HPDE6-E6E7 (cell line): ENCODE results near the gene TBC1D16.
"Not testable (repeated sequence)": the region's sequence is repeated elsewhere in the genome, so short reads cannot be mapped to it uniquely, and the experiment has no call there.

Source experiments
- DNase-seq: peaks from one replicate; pipeline ENCODE4 v3.0.0; 2011; ENCODE audit warnings: missing footprints; ENCODE audit errors: extremely low spot score

The TBC1D16 gene

GRCh38 chr17:79976451-79976850 lies 59.2 kb downstream of the TBC1D16 start:
- no peak for DNase-seq

- no peak for DNase-seq
Measured at GRCh38 chr17:79975498-79976134, 60.1 kb downstream of the TBC1D16 start.

GRCh38 chr17:79974566-79975497 lies 60.8 kb downstream of the TBC1D16 start:
- DNase-seq: no peak

GRCh38 chr17:79971651-79972050 lies 64.0 kb downstream of the TBC1D16 start:
- no peak for DNase-seq

- DNase-seq: no peak
Measured at GRCh38 chr17:79970576-79971068, 65.0 kb downstream of the TBC1D16 start.

- no peak for DNase-seq
Measured at GRCh38 chr17:79969906-79970305, 65.8 kb downstream of the TBC1D16 start.

- no peak for DNase-seq
Measured at GRCh38 chr17:79968116-79968515, 67.6 kb downstream of the TBC1D16 start.

- DNase-seq: no peak
Measured at GRCh38 chr17:79966681-79967080, 69.0 kb downstream of the TBC1D16 start.

GRCh38 chr17:79965806-79966205 lies 69.9 kb downstream of the TBC1D16 start:
- DNase-seq: no peak

GRCh38 chr17:79962467-79962866 lies 73.2 kb downstream of the TBC1D16 start:
- DNase-seq: not testable (repeated sequence)

GRCh38 chr17:79961567-79961966 lies 74.1 kb downstream of the TBC1D16 start:
- not testable (repeated sequence) for DNase-seq

GRCh38 chr17:79960788-79961522 lies 74.7 kb downstream of the TBC1D16 start:
- DNase-seq: no peak

- no peak for DNase-seq
Measured at GRCh38 chr17:79959042-79959441, 76.6 kb downstream of the TBC1D16 start.

- DNase-seq: no peak
Measured at GRCh38 chr17:79956853-79957252, 78.8 kb downstream of the TBC1D16 start.

- DNase-seq: not testable (repeated sequence)
Measured at GRCh38 chr17:79956441-79956735, 79.3 kb downstream of the TBC1D16 start.

GRCh38 chr17:79955691-79956440 lies 79.8 kb downstream of the TBC1D16 start:
- no peak for DNase-seq

- DNase-seq: no peak
Measured at GRCh38 chr17:79955167-79955549, 80.5 kb downstream of the TBC1D16 start.

GRCh38 chr17:79954281-79955166 lies 81.1 kb downstream of the TBC1D16 start:
- DNase-seq: no peak

- DNase-seq: no peak
Measured at GRCh38 chr17:79953335-79953734, 82.3 kb downstream of the TBC1D16 start.

- DNase-seq: no peak
Measured at GRCh38 chr17:79952901-79953300, 82.8 kb downstream of the TBC1D16 start.
